HepG2 (cell line): ENCODE measurements around the gene THSD1. TPM values are rescaled to one million over a fixed set of nuclear protein-coding genes. Genes with fewer than 3 reads are reported as not detected.

ENCODE experiments used
- BCL6 ChIP-seq: IDR thresholded peaks from 2 replicates; pipeline ENCODE4 v1.6.1; 2016; ENCODE audit warnings: missing genetic modification reagents, missing compliant biosample characterization
- CEBPG ChIP-seq: IDR thresholded peaks from 2 replicates; pipeline ENCODE4 v1.6.1; 2016
- EZH2 ChIP-seq: conservative IDR thresholded peaks from 2 replicates; pipeline ENCODE4 v1.6.1; 2012; ENCODE audit warnings: mild to moderate bottlenecking, low read depth, low read length, moderate library complexity
- FOXO1 ChIP-seq: sonication (generic); formaldehyde crosslinking; IDR thresholded peaks from 2 replicates; pipeline ENCODE4 v1.4.0; 2020; ENCODE audit warnings: missing genetic modification reagents
- KLF12 ChIP-seq: sonication (generic); formaldehyde crosslinking; IDR thresholded peaks from 2 replicates; pipeline ENCODE4 v1.4.0; 2020; ENCODE audit warnings: missing genetic modification reagents, borderline replicate concordance
- KLF15 ChIP-seq: sonication (generic); formaldehyde crosslinking; IDR thresholded peaks from 2 replicates; pipeline ENCODE4 v1.8.1; 2023; ENCODE audit warnings: borderline replicate concordance, mild to moderate bottlenecking, inconsistent platforms, missing genetic modification reagents, mixed read lengths
- KMT2B ChIP-seq: IDR thresholded peaks from 2 replicates; pipeline ENCODE4 v1.6.1; 2016; ENCODE audit warnings: missing genetic modification reagents, missing compliant biosample characterization
- LCORL ChIP-seq, 2 experiments: fragments of 450-650 bp in 1 of 2; sonication (generic) in 1 of 2; formaldehyde crosslinking in 1 of 2; IDR thresholded peaks; 2 replicates each; pipeline versions ENCODE4 v1.5.0 to v1.6.1; 2017 to 2020; ENCODE audit warnings: antibody characterized with exemption in 1 of 2, missing genetic modification reagents in 1 of 2
- RFX3 ChIP-seq: IDR thresholded peaks from 2 replicates; pipeline ENCODE4 v1.6.1; 2016; ENCODE audit warnings: missing biosample characterization, missing genetic modification reagents
- ZMYM2 ChIP-seq: sonication (generic); formaldehyde crosslinking; IDR thresholded peaks from 2 replicates; pipeline ENCODE4 v1.8.0; 2022; ENCODE audit warnings: mild to moderate bottlenecking, missing genetic modification reagents
- ZNF337 ChIP-seq: sonication (generic); formaldehyde crosslinking; IDR thresholded peaks from 2 replicates; pipeline ENCODE4 v1.5.1; 2020; ENCODE audit warnings: missing genetic modification reagents, low read depth, mild to moderate bottlenecking, borderline replicate concordance
- ZNF414 ChIP-seq: sonication (generic); formaldehyde crosslinking; IDR thresholded peaks from 2 replicates; pipeline ENCODE4 v1.5.0; 2020; ENCODE audit warnings: missing genetic modification reagents
- ZNF558 ChIP-seq: sonication (generic); formaldehyde crosslinking; IDR thresholded peaks from 2 replicates; pipeline ENCODE4 v1.9.0; 2022; ENCODE audit warnings: mild to moderate bottlenecking, missing genetic modification reagents, borderline replicate concordance
- ZNF564 ChIP-seq: sonication (generic); formaldehyde crosslinking; IDR thresholded peaks from 2 replicates; pipeline ENCODE4 v1.8.1; 2023; ENCODE audit warnings: mild to moderate bottlenecking, missing genetic modification reagents
- ZNF660 ChIP-seq: sonication (generic); formaldehyde crosslinking; IDR thresholded peaks from 2 replicates; pipeline ENCODE4 v1.5.1; 2020; ENCODE audit warnings: mild to moderate bottlenecking, low read depth, missing genetic modification reagents, borderline replicate concordance
- polyA plus RNA-seq, 8 experiments: library from polyadenylated mRNA; depleted of rRNA in 3 of 8; stranded (reverse) in 7 of 8; unstranded in 1 of 8; fragments of >200 nt; fragmentation: Illumina TruSeq in 4 of 8; extraction: Trizol in 4 of 8; gene quantifications; 2 replicates each; pipeline versions ENCODE4 v1.2.1 to v1.2.3, GENCODE V29; 2011 to 2016; ENCODE audit warnings: low read depth in 4 of 8, missing spikeins in 1 of 8, mixed read lengths in 1 of 8; ENCODE audit not compliant: insufficient read depth in 1 of 8
- total RNA-seq, 5 experiments: library from RNA; depleted of rRNA; stranded (reverse); fragments of >200 nt; fragmentation: Illumina TruSeq; extraction: Trizol; gene quantifications; 2 replicates each; pipeline ENCODE4 v1.2.3, GENCODE V29; 2016; ENCODE audit warnings: low read depth in 1 of 5

THSD1 gene
- total and polyA plus RNA-seq, 2 of the 13 experiments (the other 11 are each of a cell fraction or from before 2014, with no cell fraction given), result 0.11 to 0.15 TPM

- TF ChIP-seq LCORL (IDR thresholded peaks at IDR 0.05), result no peak
- no peak; the same call in 1 of the 2 replicates for TF ChIP-seq LCORL (CRISPR knock-in tag; IDR thresholded peaks at IDR 0.05)
- TF ChIP-seq ZNF660 (CRISPR knock-in tag), result no peak
- TF ChIP-seq ZNF558 (CRISPR knock-in tag), result no peak
- TF ChIP-seq KMT2B (CRISPR knock-in tag), result peak; percentile 78; the same call in 1 of the 2 replicates
- no peak for TF ChIP-seq EZH2
- TF ChIP-seq ZNF337 (CRISPR knock-in tag), result peak; percentile 78; the same call in 1 of the 2 replicates
- no peak for TF ChIP-seq RFX3 (CRISPR knock-in tag)
- peak; percentile 73 for TF ChIP-seq KLF12 (CRISPR knock-in tag)
- TF ChIP-seq ZNF414 (CRISPR knock-in tag), result peak; percentile 75; the same call in 1 of the 2 replicates
- no peak; the same call in 1 of the 2 replicates for TF ChIP-seq BCL6
- peak; percentile 48 for TF ChIP-seq FOXO1 (CRISPR knock-in tag)
- TF ChIP-seq ZMYM2, result no peak
- TF ChIP-seq KLF15 (CRISPR knock-in tag), result no peak
- peak; percentile 51 for TF ChIP-seq CEBPG (CRISPR knock-in tag)
- TF ChIP-seq ZNF564 (CRISPR knock-in tag), result peak; percentile 90
Observed at GRCh38 chr13:52450012-52450792, 44.2 kb upstream of the THSD1 start, which contains the start of gene VPS36 (continued).
